Stimulated activated naive CD8-positive, alpha-beta T cell treated with anti-CD3 and anti-CD28 coated beads, Interleukin-15, Interleukin-2, amounts not matched to agents 100 ng/mL and 50 ng/mL, for 24 hours (primary cell): Measurements from ENCODE around the gene CIB2.
"Not testable (repeated sequence)": the region's sequence is repeated elsewhere in the genome, so short reads cannot be mapped to it uniquely, and the experiment has no call there.

Experiments
- H3K27ac Mint-ChIP-seq: one replicate; pipeline ENCODE4 v1.8.0; 2021; ENCODE audit warnings: mild to moderate bottlenecking, mixed read lengths
- H3K27me3 Mint-ChIP-seq: one replicate; pipeline ENCODE4 v1.8.0; 2021; ENCODE audit warnings: mixed read lengths
- H3K36me3 Mint-ChIP-seq: one replicate; pipeline ENCODE4 v1.8.0; 2021; ENCODE audit warnings: low read depth, mixed read lengths
- H3K4me1 Mint-ChIP-seq: one replicate; pipeline ENCODE4 v1.8.0; 2021; ENCODE audit warnings: low read depth, mixed read lengths
- H3K4me3 Mint-ChIP-seq: one replicate; pipeline ENCODE4 v1.8.0; 2021; ENCODE audit warnings: mild to moderate bottlenecking, mixed read lengths
- H3K9me3 Mint-ChIP-seq: one replicate; pipeline ENCODE4 v1.8.0; 2021; ENCODE audit warnings: mixed read lengths

CIB2 gene

GRCh38 chr15:78157203-78157602 lies 26.0 kb upstream of the CIB2 start:
- Mint-ChIP-seq H3K4me3 (no peak overlapping the region), H3K27ac (no peak overlapping the region), H3K9me3 (no peaks in the 10 kb centered on the region), H3K36me3 (peaks cover 53% of the 10 kb centered on the region), H3K27me3 (no peaks in the 10 kb centered on the region), H3K4me1 (peaks cover 19% of the 10 kb centered on the region)

- H3K36me3 Mint-ChIP-seq: peaks cover 47% of the 10 kb centered on the region
- peaks cover 14% of the 10 kb centered on the region for H3K4me1 Mint-ChIP-seq
- no peak overlapping the region for H3K27ac Mint-ChIP-seq
- H3K27me3 Mint-ChIP-seq: no peaks in the 10 kb centered on the region
- no peaks in the 10 kb centered on the region for H3K9me3 Mint-ChIP-seq
- no peak overlapping the region for H3K4me3 Mint-ChIP-seq
These were observed 25.4 kb upstream of the CIB2 start for GRCh38 chr15:78156653-78157052.

- Mint-ChIP-seq H3K4me3 (no peak overlapping the region), H3K9me3 (no peaks in the 10 kb centered on the region), H3K4me1 (peaks cover 21% of the 10 kb centered on the region), H3K27me3 (no peaks in the 10 kb centered on the region), H3K27ac (no peak overlapping the region), H3K36me3 (peaks cover 46% of the 10 kb centered on the region)
These were observed 24.2 kb upstream of the CIB2 start for GRCh38 chr15:78155355-78155939.

DNA sequence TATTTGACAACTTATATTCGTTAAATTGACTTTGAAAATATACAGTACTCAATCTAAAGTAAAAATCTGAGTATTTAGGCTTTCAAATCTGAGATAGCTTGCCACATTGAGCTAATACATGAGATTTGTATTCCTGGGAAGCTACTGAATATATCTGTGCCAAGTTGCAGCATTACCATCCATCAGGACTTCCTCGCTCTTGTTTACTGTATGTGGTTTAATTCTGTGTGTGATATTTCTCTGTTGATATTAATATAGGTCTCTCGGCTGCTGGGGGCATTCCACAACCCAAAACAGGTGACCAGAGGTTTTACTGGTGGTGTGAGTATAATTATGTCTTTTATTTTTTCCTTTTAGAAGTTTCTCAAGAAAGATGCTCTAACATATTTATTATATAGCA lies 23.7 kb upstream of the CIB2 start:
- Mint-ChIP-seq H3K27ac (no peak overlapping the region), H3K36me3 (peaks cover 46% of the 10 kb centered on the region)

GRCh38 chr15:78151075-78151474 lies 19.8 kb upstream of the CIB2 start:
- H3K4me3 Mint-ChIP-seq: peak overlapping the region; percentile 98
- H3K36me3 Mint-ChIP-seq: peaks cover 24% of the 10 kb centered on the region
- not testable (repeated sequence) for H3K9me3 Mint-ChIP-seq, H3K27me3 Mint-ChIP-seq
- H3K4me1 Mint-ChIP-seq: peaks cover 43% of the 10 kb centered on the region
- peak overlapping the region; percentile 12 for H3K27ac Mint-ChIP-seq

More for the DNA sequence above, 23.7 kb upstream of the CIB2 start:
- Mint-ChIP-seq H3K27me3 (no peaks in the 10 kb centered on the region), H3K4me1 (peaks cover 26% of the 10 kb centered on the region), H3K4me3 (no peak overlapping the region), H3K9me3 (no peaks in the 10 kb centered on the region)

DNA sequence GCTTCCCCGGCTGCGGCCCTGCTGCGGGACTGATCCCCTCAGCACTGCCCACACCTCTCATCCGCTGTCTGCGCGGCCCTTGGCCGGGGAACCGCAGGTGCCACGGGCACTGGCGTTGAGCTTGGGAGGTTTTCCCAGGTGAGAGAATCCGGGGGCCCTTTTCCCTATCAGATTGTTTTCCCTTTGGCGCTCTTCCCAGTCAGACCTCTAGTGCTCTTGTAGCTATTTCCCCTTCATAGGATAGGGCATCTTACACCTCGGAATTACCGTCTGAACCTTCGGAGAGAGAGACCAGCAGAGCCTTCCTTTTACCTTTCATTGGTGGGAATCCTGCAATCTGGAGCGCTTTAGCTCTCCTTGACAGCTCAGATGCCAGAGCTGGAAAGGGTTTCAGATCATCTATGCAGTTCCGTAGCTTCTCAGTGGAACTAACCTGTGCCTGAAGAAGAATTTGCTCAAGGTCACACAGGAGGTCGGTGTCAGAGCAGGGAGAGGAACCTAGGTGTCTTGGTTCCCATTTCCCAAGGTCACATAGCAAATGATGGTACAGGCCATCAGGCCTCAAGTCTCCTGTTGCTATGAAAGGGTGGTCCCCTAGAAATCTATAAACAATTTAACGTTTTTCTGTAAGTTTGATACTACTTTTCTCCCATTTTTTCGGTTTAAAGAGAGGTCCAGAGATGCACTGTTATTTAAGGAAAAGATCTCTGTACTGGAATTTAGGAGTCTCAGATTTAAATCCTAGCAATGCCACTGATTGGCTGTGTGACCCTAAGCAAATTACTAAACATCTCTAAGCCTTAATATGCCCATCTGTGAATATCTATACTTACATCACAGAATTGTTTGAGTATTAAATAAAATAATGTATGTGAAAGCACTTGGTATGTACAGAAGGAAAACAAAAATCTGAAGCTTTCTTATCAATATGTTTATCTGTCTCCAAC lies 18.8 kb upstream of the CIB2 start:
- Mint-ChIP-seq H3K4me3 (peak overlapping the region; percentile 98), H3K4me1 (peaks cover 43% of the 10 kb centered on the region), H3K27ac (peak overlapping the region; percentile 86), H3K36me3 (peaks cover 19% of the 10 kb centered on the region), H3K27me3 (no peaks in the 10 kb centered on the region), H3K9me3 (no peaks in the 10 kb centered on the region)

GRCh38 chr15:78149068-78149804 lies 18.0 kb upstream of the CIB2 start, which contains the start of gene IDH3A:
Gene IDH3A, plus strand, starts transcription at chr15:78149362. Its CDS starts 42 bp downstream, at chr15:78149404.
- Mint-ChIP-seq H3K4me1 (peaks cover 43% of the 10 kb centered on the region), H3K9me3 (no peaks in the 10 kb centered on the region), H3K36me3 (peaks cover 19% of the 10 kb centered on the region), H3K4me3 (peak within 1 kb of the TSS; percentile 98), H3K27ac (peak within 1 kb of the TSS; percentile 96), H3K27me3 (no peaks in the 10 kb centered on the region)

DNA sequence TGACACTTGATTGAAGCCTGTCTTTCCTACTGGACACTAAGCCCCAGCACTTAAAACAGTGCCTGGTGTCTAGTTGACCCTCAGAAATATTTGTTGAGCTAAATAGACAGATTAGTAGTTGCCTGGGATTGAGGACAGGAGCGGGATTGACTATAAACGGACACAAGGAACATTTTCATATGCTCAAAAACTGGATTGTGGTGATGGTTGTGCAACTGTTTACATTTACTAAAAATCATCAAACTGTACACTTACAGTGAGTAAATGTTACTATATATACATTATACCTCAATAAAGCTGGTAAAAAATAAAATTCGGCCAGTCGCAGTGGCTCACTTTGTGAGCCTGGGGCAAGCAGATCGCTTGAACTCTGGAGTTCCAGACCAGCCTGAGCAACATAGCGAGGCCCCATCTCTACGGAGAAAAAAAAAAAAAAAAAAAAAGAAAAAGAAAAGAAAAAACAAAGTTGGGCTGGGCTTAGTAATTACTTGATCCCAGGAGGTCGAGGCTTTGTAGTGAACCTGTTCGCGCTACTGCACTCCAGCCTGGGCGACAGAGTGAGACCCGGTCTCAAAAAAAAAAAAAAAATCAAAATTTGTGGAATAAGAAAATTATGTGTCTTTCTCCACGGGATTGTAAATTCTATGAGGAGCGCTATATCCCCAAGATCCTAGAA lies 17.3 kb upstream of the CIB2 start:
- peak overlapping the region; percentile 96 for H3K27ac Mint-ChIP-seq
- no peaks in the 10 kb centered on the region for H3K27me3 Mint-ChIP-seq
- H3K9me3 Mint-ChIP-seq: no peaks in the 10 kb centered on the region
- H3K4me1 Mint-ChIP-seq: peaks cover 43% of the 10 kb centered on the region
- H3K4me3 Mint-ChIP-seq: peak overlapping the region; percentile 96
- peaks cover 19% of the 10 kb centered on the region for H3K36me3 Mint-ChIP-seq

GRCh38 chr15:78147566-78147965 lies 16.3 kb upstream of the CIB2 start:
- H3K27ac Mint-ChIP-seq: no peak overlapping the region
- no peaks in the 10 kb centered on the region for H3K27me3 Mint-ChIP-seq
- peaks cover 34% of the 10 kb centered on the region for H3K4me1 Mint-ChIP-seq
- H3K4me3 Mint-ChIP-seq: peak overlapping the region; percentile 62
- H3K9me3 Mint-ChIP-seq: no peaks in the 10 kb centered on the region
- H3K36me3 Mint-ChIP-seq: peaks cover 9% of the 10 kb centered on the region

- H3K27me3 Mint-ChIP-seq: no peaks in the 10 kb centered on the region
- H3K9me3 Mint-ChIP-seq: no peaks in the 10 kb centered on the region
- H3K36me3 Mint-ChIP-seq: peaks cover 7% of the 10 kb centered on the region
- no peak overlapping the region for H3K27ac Mint-ChIP-seq
- no peak overlapping the region for H3K4me3 Mint-ChIP-seq
- H3K4me1 Mint-ChIP-seq: peaks cover 31% of the 10 kb centered on the region
These were observed 15.3 kb upstream of the CIB2 start for GRCh38 chr15:78146425-78147154.

DNA sequence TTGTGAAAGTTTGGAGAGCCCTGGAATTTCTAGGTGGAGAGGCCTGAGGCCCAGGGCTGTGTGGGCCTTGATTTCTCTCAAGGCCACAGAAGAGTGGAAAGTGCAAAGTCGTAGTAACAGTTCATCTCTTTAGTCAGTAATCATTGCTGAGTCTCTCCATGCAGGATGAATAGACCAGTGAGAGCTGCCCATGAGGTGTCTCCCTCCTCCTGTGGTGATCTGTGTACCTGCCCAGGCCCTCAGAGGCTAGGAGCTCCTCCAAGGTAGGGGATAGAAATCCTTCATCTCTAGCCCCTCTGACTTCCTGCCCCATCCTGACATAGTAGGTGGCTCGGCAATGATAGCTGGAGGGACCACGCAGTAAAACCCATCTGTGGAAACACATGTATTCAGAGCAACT lies 11.1 kb upstream of the CIB2 start:
- H3K27me3 Mint-ChIP-seq: no peaks in the 10 kb centered on the region
- peaks cover 6% of the 10 kb centered on the region for H3K4me1 Mint-ChIP-seq
- H3K36me3 Mint-ChIP-seq: no peaks in the 10 kb centered on the region
- H3K4me3 Mint-ChIP-seq: no peak overlapping the region
- H3K27ac Mint-ChIP-seq: no peak overlapping the region
- H3K9me3 Mint-ChIP-seq: no peaks in the 10 kb centered on the region

GRCh38 chr15:78140292-78140691 lies 9.0 kb upstream of the CIB2 start:
- Mint-ChIP-seq H3K4me3 (no peak overlapping the region), H3K4me1 (no peaks in the 10 kb centered on the region), H3K27me3 (no peaks in the 10 kb centered on the region), H3K27ac (no peak overlapping the region), H3K36me3 (no peaks in the 10 kb centered on the region), H3K9me3 (no peaks in the 10 kb centered on the region)

GRCh38 chr15:78139578-78139977 lies 8.3 kb upstream of the CIB2 start:
- Mint-ChIP-seq H3K9me3 (no peaks in the 10 kb centered on the region), H3K36me3 (no peaks in the 10 kb centered on the region), H3K27ac (no peak overlapping the region), H3K4me3 (no peak overlapping the region), H3K4me1 (no peaks in the 10 kb centered on the region), H3K27me3 (no peaks in the 10 kb centered on the region)

GRCh38 chr15:78133801-78134200 lies 2.6 kb upstream of the CIB2 start:
- H3K4me1 Mint-ChIP-seq: peaks cover 18% of the 10 kb centered on the region
- H3K27ac Mint-ChIP-seq: no peak overlapping the region
- H3K4me3 Mint-ChIP-seq: no peak overlapping the region
- no peaks in the 10 kb centered on the region for H3K27me3 Mint-ChIP-seq
- H3K9me3 Mint-ChIP-seq: no peaks in the 10 kb centered on the region
- no peaks in the 10 kb centered on the region for H3K36me3 Mint-ChIP-seq
